Measurements from ENCODE around the gene OXLD1. TPM values are rescaled to one million over a fixed set of nuclear protein-coding genes. Genes with fewer than 3 reads are reported as not detected.

OXLD1 gene
- total and polyA plus RNA-seq, 2 donors (not counting 1 experiment from before 2014, with no cell fraction given), result 39.5 to 102 TPM

DNA sequence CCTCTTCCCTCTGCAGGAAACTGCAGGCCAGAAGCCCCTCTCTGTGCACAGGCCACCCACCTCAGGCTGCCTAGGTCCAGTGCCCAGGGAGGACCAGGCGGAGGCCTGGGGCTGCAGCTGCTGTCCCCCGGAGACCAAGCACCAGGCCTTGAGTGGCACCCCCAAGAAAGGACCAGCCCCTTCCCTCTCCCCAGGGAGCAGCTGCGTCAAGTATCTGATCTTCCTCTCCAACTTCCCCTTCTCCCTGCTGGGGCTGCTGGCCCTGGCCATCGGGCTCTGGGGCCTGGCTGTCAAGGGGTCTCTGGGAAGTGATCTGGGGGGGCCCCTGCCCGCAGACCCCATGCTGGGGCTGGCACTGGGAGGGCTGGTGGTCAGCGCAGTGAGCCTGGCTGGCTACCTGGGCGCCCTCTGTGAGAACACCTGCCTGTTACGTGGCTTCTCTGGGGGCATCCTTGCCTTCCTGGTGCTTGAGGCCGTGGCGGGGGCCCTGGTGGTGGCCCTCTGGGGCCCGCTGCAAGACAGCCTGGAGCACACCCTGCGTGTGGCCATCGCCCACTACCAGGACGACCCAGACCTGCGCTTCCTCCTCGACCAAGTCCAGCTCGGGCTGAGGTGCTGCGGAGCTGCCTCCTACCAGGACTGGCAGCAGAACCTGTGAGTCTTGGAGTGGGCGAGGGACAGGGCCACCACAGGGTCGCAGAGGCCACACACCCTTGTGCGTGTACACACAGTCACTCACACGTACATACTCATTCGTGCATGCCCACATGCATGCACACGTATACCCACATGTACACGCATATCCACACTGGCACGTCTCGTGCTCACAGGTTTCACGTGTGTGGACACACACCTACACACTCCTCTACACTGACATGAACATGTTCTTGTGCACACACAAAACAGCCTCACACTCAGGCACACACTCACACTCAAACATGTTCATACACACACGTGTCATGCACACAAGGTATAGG lies 21.1 kb downstream of the OXLD1 start:
- H3K9me3 ChIP-seq (ENCODE audit: control extremely low read depth in 1 of 3, control insufficient read depth in 2 of 3, insufficient read depth in 1 of 3, low read length in 2 of 3), result peaks cover 0 to 17% (median 3%) of the 10 kb centered on the region in 3 donors
- DNase-seq (no peak), ATAC-seq (ENCODE audit: low read depth) (no peak)
- no peak overlapping the region for H3K27ac ChIP-seq (ENCODE audit: low read length in 2 of 2)
- Mint-ChIP-seq H3K4me3 (no peak overlapping the region), H3K27me3 (peaks cover 12% of the 10 kb centered on the region), H3K27ac (no peak overlapping the region), H3K9me3 (ENCODE audit: insufficient read depth) (no peaks in the 10 kb centered on the region), H3K4me1 (no peaks in the 10 kb centered on the region)
- CTCF ChIA-PET, result no interaction called here
- no peak for TF ChIP-seq EZH2 (IDR thresholded peaks at IDR 0.05; ENCODE audit: borderline replicate concordance, insufficient read depth, low read depth, low read length, poor library complexity, severe bottlenecking)
- TF ChIP-seq, protein P1, sequence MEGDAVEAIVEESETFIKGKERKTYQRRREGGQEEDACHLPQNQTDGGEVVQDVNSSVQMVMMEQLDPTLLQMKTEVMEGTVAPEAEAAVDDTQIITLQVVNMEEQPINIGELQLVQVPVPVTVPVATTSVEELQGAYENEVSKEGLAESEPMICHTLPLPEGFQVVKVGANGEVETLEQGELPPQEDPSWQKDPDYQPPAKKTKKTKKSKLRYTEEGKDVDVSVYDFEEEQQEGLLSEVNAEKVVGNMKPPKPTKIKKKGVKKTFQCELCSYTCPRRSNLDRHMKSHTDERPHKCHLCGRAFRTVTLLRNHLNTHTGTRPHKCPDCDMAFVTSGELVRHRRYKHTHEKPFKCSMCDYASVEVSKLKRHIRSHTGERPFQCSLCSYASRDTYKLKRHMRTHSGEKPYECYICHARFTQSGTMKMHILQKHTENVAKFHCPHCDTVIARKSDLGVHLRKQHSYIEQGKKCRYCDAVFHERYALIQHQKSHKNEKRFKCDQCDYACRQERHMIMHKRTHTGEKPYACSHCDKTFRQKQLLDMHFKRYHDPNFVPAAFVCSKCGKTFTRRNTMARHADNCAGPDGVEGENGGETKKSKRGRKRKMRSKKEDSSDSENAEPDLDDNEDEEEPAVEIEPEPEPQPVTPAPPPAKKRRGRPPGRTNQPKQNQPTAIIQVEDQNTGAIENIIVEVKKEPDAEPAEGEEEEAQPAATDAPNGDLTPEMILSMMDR (IDR thresholded peaks at IDR 0.05), result no peak
- H3K27me3 ChIP-seq (replicated peaks in 1 of 4; ENCODE audit: control extremely low read depth in 1 of 4, control insufficient read depth in 3 of 4, insufficient read depth in 4 of 4, low read length in 3 of 4), result peaks cover 0 to 15% (median 0%) of the 10 kb centered on the region in 4 experiments
- H3K9ac ChIP-seq (ENCODE audit: low read length), result no peak overlapping the region
- no peak overlapping the region for H2AFZ ChIP-seq (ENCODE audit: insufficient read depth, low read depth, low read length, poor library complexity, severe bottlenecking)
- intact Hi-C loops (cut with micrococcal nuclease), result no loop called here
- POLR2A ChIA-PET, result no interaction called here
- 79% methylated on average over 29 of the region's 29 CpGs for WGBS (ENCODE audit: insufficient coverage)
- H3K4me2 ChIP-seq (replicated peaks; ENCODE audit: low read depth, low read length, poor library complexity, severe bottlenecking), result no peak overlapping the region
- H3K4me1 ChIP-seq (ENCODE audit: control insufficient read depth in 2 of 2, insufficient read depth in 2 of 2, low read length in 2 of 2), result no peaks in the 10 kb centered on the region
- H3K36me3 ChIP-seq (replicated peaks in 1 of 2; ENCODE audit: control extremely low read depth in 1 of 2, control insufficient read depth in 1 of 2, extremely low read depth in 1 of 2, insufficient read depth in 2 of 2, low read length in 1 of 2), result no peaks in the 10 kb centered on the region
- H4K20me1 ChIP-seq (ENCODE audit: control insufficient read depth, insufficient read depth, low read length, poor library complexity, severe bottlenecking), result no peaks in the 10 kb centered on the region
- H3K79me2 ChIP-seq (ENCODE audit: control insufficient read depth, insufficient read depth, low read length), result no peaks in the 10 kb centered on the region
- H3K4me3 ChIP-seq (ENCODE audit: control extremely low read depth in 1 of 5, extremely low read depth in 1 of 5, insufficient read depth in 1 of 5, low read depth in 2 of 5, low read length in 4 of 5), result no peak overlapping the region

- peaks cover 0 to 11% (median 3%) of the 10 kb centered on the region in 3 donors for H3K9me3 ChIP-seq (ENCODE audit: control extremely low read depth in 1 of 3, control insufficient read depth in 2 of 3, insufficient read depth in 1 of 3, low read length in 2 of 3)
- no peak overlapping the region for H3K27ac Mint-ChIP-seq
Measured at GRCh38 chr17:81644496-81644895, 21.9 kb downstream of the OXLD1 start.

More at GRCh38 chr17:81644496-81644895, 21.9 kb downstream of the OXLD1 start:
- Histone ChIP-seq H3K4me3 (ENCODE audit: control extremely low read depth in 1 of 5, extremely low read depth in 1 of 5, insufficient read depth in 1 of 5, low read depth in 2 of 5, low read length in 4 of 5) (no peak overlapping the region), H3K27ac (ENCODE audit: low read length in 2 of 2) (no peak overlapping the region), H3K4me2 (replicated peaks; ENCODE audit: low read depth, low read length, poor library complexity, severe bottlenecking) (no peak overlapping the region), H2AFZ (ENCODE audit: insufficient read depth, low read depth, low read length, poor library complexity, severe bottlenecking) (no peak overlapping the region), H3K9ac (ENCODE audit: low read length) (no peak overlapping the region), H3K27me3 (replicated peaks in 1 of 4; ENCODE audit: control extremely low read depth in 1 of 4, control insufficient read depth in 3 of 4, insufficient read depth in 4 of 4, low read length in 3 of 4) (peaks cover 0 to 12% (median 0%) of the 10 kb centered on the region in 4 experiments), H3K79me2 (ENCODE audit: control insufficient read depth, insufficient read depth, low read length) (no peaks in the 10 kb centered on the region), H3K4me1 (ENCODE audit: control insufficient read depth in 2 of 2, insufficient read depth in 2 of 2, low read length in 2 of 2) (no peaks in the 10 kb centered on the region), H4K20me1 (ENCODE audit: control insufficient read depth, insufficient read depth, low read length, poor library complexity, severe bottlenecking) (no peaks in the 10 kb centered on the region), H3K36me3 (replicated peaks in 1 of 2; ENCODE audit: control extremely low read depth in 1 of 2, control insufficient read depth in 1 of 2, extremely low read depth in 1 of 2, insufficient read depth in 2 of 2, low read length in 1 of 2) (no peaks in the 10 kb centered on the region)
- H3K27me3 Mint-ChIP-seq, result peaks cover 12% of the 10 kb centered on the region
- DNase-seq, result no peak
- intact Hi-C loops (cut with micrococcal nuclease), result no loop called here
- no peaks in the 10 kb centered on the region for H3K9me3 Mint-ChIP-seq (ENCODE audit: insufficient read depth)
- ChIA-PET CTCF (no interaction called here), POLR2A (no interaction called here)
- no peak overlapping the region for H3K4me3 Mint-ChIP-seq
- TF ChIP-seq, protein P1 (IDR thresholded peaks at IDR 0.05), result no peak
- TF ChIP-seq EZH2 (IDR thresholded peaks at IDR 0.05; ENCODE audit: borderline replicate concordance, insufficient read depth, low read depth, low read length, poor library complexity, severe bottlenecking), result no peak
- H3K4me1 Mint-ChIP-seq, result no peaks in the 10 kb centered on the region
- 93% methylated on average over 15 of the region's 15 CpGs for WGBS (ENCODE audit: insufficient coverage)
- no peak for ATAC-seq (ENCODE audit: low read depth)

Measured in B cell (primary cell).